Melanocyte of skin (primary cell): ENCODE results near the gene FAHD2B. TPM values are rescaled to one million over a fixed set of nuclear protein-coding genes. Genes with fewer than 3 reads are reported as not detected.

Source experiments
- small RNA-seq, 2 donors: library from RNA; depleted of rRNA; stranded (forward); fragments of <200 nt; gene quantifications; one replicate each; pipeline ENCODE3, GENCODE V24; 2012
- total RNA-seq, 2 donors: library from RNA; depleted of rRNA; stranded (reverse); fragments of >200 nt; gene quantifications; 2 replicates each; pipeline ENCODE4 v1.2.3, GENCODE V29; 2012

Gene FAHD2B, protein sequence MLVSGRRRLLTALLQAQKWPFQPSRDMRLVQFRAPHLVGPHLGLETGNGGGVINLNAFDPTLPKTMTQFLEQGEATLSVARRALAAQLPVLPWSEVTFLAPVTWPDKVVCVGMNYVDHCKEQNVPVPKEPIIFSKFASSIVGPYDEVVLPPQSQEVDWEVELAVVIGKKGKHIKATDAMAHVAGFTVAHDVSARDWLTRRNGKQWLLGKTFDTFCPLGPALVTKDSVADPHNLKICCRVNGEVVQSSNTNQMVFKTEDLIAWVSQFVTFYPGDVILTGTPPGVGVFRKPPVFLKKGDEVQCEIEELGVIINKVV
- total RNA-seq = 10 to 100 TPM; 19.0 to 28.2 TPM

GRCh38 chr2:97094772-97095611, at the start of gene FAHD2B:
TSS of gene FAHD2B (minus strand) at chr2:97094882. CDS start at chr2:97091706, 3,176 bp downstream.

GRCh38 chr2:97113050-97113881, 18.6 kb upstream of the FAHD2B start, which contains the start of gene ANKRD36:
TSS of gene ANKRD36 (plus strand) at chr2:97113153. CDS start at chr2:97113740, 587 bp downstream.

Small RNA genes lying within 50 kb of the gene (small RNA-seq; reads per million reads assigned to genes)
- gene AC018892.1 (0 reads per million in 2 donors), gene IGKV1OR2-3 (0 reads per million in 2 donors), gene IGKV2OR2-2 (0 reads per million in 2 donors), gene RN7SL313P (0 reads per million in 2 donors)

Other genes with a start within 250 kb of the FAHD2B start
- gene ANKRD39, start 236.9 kb downstream of the FAHD2B start, total RNA-seq = 10 to 100 TPM; 11.7 to 31.0 TPM
- gene SEMA4C, start 224.8 kb downstream of the FAHD2B start, total RNA-seq = 100 to 1,000 TPM in 1 of 2 donors, 10 to 100 TPM in 1; 63.3 to 157 TPM
- 1 to 10 TPM in 1 of 2 donors, under 1 TPM in 1; 0.67 to 1.0 TPM for gene FAM178B, start 108.3 kb downstream of the FAHD2B start, total RNA-seq
- gene ANKRD36, start 18.3 kb upstream of the FAHD2B start, total RNA-seq = 10 to 100 TPM; 34.3 to 37.2 TPM